WTC11 (cell line): Measurements from ENCODE around the gene TMEM256. TPM values are rescaled to one million over a fixed set of nuclear protein-coding genes. Genes with fewer than 3 reads are reported as not detected.

Experiments used
- ATF1 ChIP-seq: sonication (generic); formaldehyde crosslinking; IDR thresholded peaks from 2 replicates; pipeline ENCODE4 v1.8.1; 2023; ENCODE audit warnings: mild to moderate bottlenecking, moderate library complexity, missing genetic modification reagents
- CREM ChIP-seq: sonication (generic); formaldehyde crosslinking; IDR thresholded peaks from 2 replicates; pipeline ENCODE4 v1.8.1; 2022; ENCODE audit warnings: mild to moderate bottlenecking, missing genetic modification reagents, moderate library complexity
- ELF4 ChIP-seq: sonication (generic); formaldehyde crosslinking; IDR thresholded peaks from 2 replicates; pipeline ENCODE4 v1.8.1; 2022; ENCODE audit warnings: low read depth, mild to moderate bottlenecking, moderate library complexity, missing genetic modification reagents
- FOXJ3 ChIP-seq: sonication (generic); formaldehyde crosslinking; IDR thresholded peaks from 2 replicates; pipeline ENCODE4 v1.9.0; 2021; ENCODE audit warnings: missing genetic modification reagents, mild to moderate bottlenecking, borderline replicate concordance
- FOXP1 ChIP-seq: sonication (generic); formaldehyde crosslinking; IDR thresholded peaks from 2 replicates; pipeline ENCODE4 v1.8.0; 2022; ENCODE audit warnings: missing genetic modification reagents, mild to moderate bottlenecking, moderate library complexity, borderline replicate concordance
- JUN ChIP-seq: sonication (generic); formaldehyde crosslinking; IDR thresholded peaks from 2 replicates; pipeline ENCODE4 v1.8.0; 2023; ENCODE audit warnings: mild to moderate bottlenecking, missing genetic modification reagents
- NFE2L1 ChIP-seq: sonication (generic); formaldehyde crosslinking; IDR thresholded peaks from 2 replicates; pipeline ENCODE4 v1.8.1; 2023; ENCODE audit warnings: missing genetic modification reagents
- OVOL2 ChIP-seq: fragments of 250-450 bp; sonication (Bioruptor Pico); IDR thresholded peaks from 2 replicates; pipeline ENCODE4 v1.9.0; 2021; ENCODE audit warnings: mild to moderate bottlenecking, borderline replicate concordance
- PRRX2 ChIP-seq: fragments of 250-450 bp; sonication (Bioruptor Pico); IDR thresholded peaks from 2 replicates; pipeline ENCODE4 v1.8.0; 2021; ENCODE audit warnings: mild to moderate bottlenecking
- SMAD3 ChIP-seq: sonication (generic); formaldehyde crosslinking; IDR thresholded peaks from 2 replicates; pipeline ENCODE4 v1.8.0; 2022; ENCODE audit warnings: missing genetic modification reagents, mild to moderate bottlenecking, borderline replicate concordance
- SP1 ChIP-seq: sonication (generic); formaldehyde crosslinking; conservative IDR thresholded peaks from 2 replicates; pipeline ENCODE4 v1.8.1; 2022; ENCODE audit warnings: missing genetic modification reagents
- TCF7 ChIP-seq: sonication (generic); formaldehyde crosslinking; IDR thresholded peaks from 2 replicates; pipeline ENCODE4 v1.8.0; 2022; ENCODE audit warnings: mild to moderate bottlenecking, low read depth, missing genetic modification reagents, moderate library complexity
- TEAD1 ChIP-seq: sonication (generic); formaldehyde crosslinking; IDR thresholded peaks from 2 replicates; pipeline ENCODE4 v1.8.0; 2022; ENCODE audit warnings: mild to moderate bottlenecking, missing genetic modification reagents
- ZNF219 ChIP-seq: sonication (generic); formaldehyde crosslinking; IDR thresholded peaks from 2 replicates; pipeline ENCODE4 v1.8.0; 2023; ENCODE audit warnings: missing genetic modification reagents, mild to moderate bottlenecking, borderline replicate concordance
- ZNF263 ChIP-seq: sonication (generic); formaldehyde crosslinking; IDR thresholded peaks from 2 replicates; pipeline ENCODE4 v1.8.1; 2022; ENCODE audit warnings: low read depth, mild to moderate bottlenecking, moderate library complexity, missing genetic modification reagents
- total RNA-seq: library from RNA; stranded (reverse); gene quantifications from 3 replicates; pipeline ENCODE4 v1.2.3, GENCODE V29; 2021
- TF ChIP-seq, protein P1 (sequence below): sonication (generic); formaldehyde crosslinking; IDR thresholded peaks from 2 replicates; pipeline ENCODE4 v1.8.0; 2023; ENCODE audit warnings: missing genetic modification reagents, mild to moderate bottlenecking, borderline replicate concordance
- TF ChIP-seq, protein P2 (sequence below): sonication (generic); formaldehyde crosslinking; conservative IDR thresholded peaks from 2 replicates; pipeline ENCODE4 v1.8.1; 2023; ENCODE audit warnings: mild to moderate bottlenecking, low read depth, missing genetic modification reagents, moderate library complexity
- TF ChIP-seq, protein P3 (sequence below): sonication (generic); formaldehyde crosslinking; IDR thresholded peaks from 2 replicates; pipeline ENCODE4 v1.8.0; 2023; ENCODE audit warnings: missing genetic modification reagents
- TF ChIP-seq, protein P4 (sequence below): sonication (generic); formaldehyde crosslinking; IDR thresholded peaks from 2 replicates; pipeline ENCODE4 v1.8.1; 2023; ENCODE audit warnings: mild to moderate bottlenecking, missing genetic modification reagents, borderline replicate concordance
- TF ChIP-seq, protein P5 (sequence below): sonication (generic); formaldehyde crosslinking; IDR thresholded peaks from 2 replicates; pipeline ENCODE4 v1.8.0; 2022; ENCODE audit warnings: mild to moderate bottlenecking, missing genetic modification reagents
- TF ChIP-seq, protein P6 (sequence below): fragments of 250-450 bp; sonication (Bioruptor Pico); IDR thresholded peaks from 2 replicates; pipeline ENCODE4 v1.9.0; 2021; ENCODE audit warnings: mild to moderate bottlenecking
- TF ChIP-seq, protein P7 (sequence below): sonication (generic); formaldehyde crosslinking; IDR thresholded peaks from 2 replicates; pipeline ENCODE4 v1.8.1; 2022; ENCODE audit warnings: low read depth, missing genetic modification reagents, borderline replicate concordance

The TMEM256 gene
- total RNA-seq, 1 experiment from 2014 or later, result 132 TPM

DNA sequence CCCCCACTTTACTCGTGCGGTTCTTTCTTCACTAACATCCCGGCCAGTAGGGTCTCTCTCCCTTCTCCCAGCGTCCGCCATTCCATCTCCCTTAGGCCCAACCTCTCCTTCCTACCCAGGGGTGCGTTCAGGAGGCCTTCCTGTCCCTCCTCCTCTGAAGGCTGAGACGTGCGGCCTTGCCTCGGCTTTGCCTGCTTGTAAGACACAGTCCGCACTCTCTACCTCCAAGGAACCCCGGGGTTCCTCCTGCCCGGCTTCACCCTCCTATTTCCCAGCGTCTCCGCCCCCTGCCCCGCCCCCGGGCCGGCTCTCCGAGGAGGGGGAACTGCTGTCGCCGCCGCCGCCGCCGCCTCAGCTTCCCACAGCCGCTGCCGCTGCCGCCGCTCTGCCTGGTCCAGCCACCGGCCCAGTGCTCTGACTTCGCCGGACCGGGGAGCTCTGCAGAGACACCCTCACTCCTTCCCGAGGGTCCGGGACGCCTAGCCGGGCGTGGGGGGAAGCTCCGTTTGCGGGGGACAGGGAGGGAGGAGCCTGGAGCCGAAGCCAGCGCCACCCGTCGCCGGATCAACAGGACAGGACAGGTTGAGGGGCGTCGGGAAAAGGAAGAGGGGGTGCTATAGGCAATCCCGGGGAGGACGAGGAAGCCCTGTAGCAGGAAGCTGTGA is 34.2 kb upstream of the TMEM256 start (continued):
- no peak for TF ChIP-seq CREM (CRISPR knock-in tag)
- TF ChIP-seq PRRX2 (CRISPR knock-in tag), result no peak
- TF ChIP-seq FOXJ3 (CRISPR knock-in tag), result no peak
- TF ChIP-seq SMAD3, result no peak
- TF ChIP-seq, protein P1, sequence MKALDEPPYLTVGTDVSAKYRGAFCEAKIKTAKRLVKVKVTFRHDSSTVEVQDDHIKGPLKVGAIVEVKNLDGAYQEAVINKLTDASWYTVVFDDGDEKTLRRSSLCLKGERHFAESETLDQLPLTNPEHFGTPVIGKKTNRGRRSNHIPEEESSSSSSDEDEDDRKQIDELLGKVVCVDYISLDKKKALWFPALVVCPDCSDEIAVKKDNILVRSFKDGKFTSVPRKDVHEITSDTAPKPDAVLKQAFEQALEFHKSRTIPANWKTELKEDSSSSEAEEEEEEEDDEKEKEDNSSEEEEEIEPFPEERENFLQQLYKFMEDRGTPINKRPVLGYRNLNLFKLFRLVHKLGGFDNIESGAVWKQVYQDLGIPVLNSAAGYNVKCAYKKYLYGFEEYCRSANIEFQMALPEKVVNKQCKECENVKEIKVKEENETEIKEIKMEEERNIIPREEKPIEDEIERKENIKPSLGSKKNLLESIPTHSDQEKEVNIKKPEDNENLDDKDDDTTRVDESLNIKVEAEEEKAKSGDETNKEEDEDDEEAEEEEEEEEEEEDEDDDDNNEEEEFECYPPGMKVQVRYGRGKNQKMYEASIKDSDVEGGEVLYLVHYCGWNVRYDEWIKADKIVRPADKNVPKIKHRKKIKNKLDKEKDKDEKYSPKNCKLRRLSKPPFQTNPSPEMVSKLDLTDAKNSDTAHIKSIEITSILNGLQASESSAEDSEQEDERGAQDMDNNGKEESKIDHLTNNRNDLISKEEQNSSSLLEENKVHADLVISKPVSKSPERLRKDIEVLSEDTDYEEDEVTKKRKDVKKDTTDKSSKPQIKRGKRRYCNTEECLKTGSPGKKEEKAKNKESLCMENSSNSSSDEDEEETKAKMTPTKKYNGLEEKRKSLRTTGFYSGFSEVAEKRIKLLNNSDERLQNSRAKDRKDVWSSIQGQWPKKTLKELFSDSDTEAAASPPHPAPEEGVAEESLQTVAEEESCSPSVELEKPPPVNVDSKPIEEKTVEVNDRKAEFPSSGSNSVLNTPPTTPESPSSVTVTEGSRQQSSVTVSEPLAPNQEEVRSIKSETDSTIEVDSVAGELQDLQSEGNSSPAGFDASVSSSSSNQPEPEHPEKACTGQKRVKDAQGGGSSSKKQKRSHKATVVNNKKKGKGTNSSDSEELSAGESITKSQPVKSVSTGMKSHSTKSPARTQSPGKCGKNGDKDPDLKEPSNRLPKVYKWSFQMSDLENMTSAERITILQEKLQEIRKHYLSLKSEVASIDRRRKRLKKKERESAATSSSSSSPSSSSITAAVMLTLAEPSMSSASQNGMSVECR (CRISPR knock-in tag), result 0 out of 2 replicates have a peak, but pooled peaks have one; percentile 21
- peak; percentile 66; the same call in 1 of the 2 replicates for TF ChIP-seq SP1
- TF ChIP-seq NFE2L1, result no peak
- TF ChIP-seq ATF1, result 0 out of 2 replicates have a peak, but pooled peaks have one; percentile 38
- TF ChIP-seq, protein P2, sequence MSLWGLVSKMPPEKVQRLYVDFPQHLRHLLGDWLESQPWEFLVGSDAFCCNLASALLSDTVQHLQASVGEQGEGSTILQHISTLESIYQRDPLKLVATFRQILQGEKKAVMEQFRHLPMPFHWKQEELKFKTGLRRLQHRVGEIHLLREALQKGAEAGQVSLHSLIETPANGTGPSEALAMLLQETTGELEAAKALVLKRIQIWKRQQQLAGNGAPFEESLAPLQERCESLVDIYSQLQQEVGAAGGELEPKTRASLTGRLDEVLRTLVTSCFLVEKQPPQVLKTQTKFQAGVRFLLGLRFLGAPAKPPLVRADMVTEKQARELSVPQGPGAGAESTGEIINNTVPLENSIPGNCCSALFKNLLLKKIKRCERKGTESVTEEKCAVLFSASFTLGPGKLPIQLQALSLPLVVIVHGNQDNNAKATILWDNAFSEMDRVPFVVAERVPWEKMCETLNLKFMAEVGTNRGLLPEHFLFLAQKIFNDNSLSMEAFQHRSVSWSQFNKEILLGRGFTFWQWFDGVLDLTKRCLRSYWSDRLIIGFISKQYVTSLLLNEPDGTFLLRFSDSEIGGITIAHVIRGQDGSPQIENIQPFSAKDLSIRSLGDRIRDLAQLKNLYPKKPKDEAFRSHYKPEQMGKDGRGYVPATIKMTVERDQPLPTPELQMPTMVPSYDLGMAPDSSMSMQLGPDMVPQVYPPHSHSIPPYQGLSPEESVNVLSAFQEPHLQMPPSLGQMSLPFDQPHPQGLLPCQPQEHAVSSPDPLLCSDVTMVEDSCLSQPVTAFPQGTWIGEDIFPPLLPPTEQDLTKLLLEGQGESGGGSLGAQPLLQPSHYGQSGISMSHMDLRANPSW (CRISPR knock-in tag), result no peak
- TF ChIP-seq, protein P3, sequence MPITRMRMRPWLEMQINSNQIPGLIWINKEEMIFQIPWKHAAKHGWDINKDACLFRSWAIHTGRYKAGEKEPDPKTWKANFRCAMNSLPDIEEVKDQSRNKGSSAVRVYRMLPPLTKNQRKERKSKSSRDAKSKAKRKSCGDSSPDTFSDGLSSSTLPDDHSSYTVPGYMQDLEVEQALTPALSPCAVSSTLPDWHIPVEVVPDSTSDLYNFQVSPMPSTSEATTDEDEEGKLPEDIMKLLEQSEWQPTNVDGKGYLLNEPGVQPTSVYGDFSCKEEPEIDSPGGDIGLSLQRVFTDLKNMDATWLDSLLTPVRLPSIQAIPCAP (CRISPR knock-in tag), result no peak
- no peak for TF ChIP-seq JUN (CRISPR knock-in tag)
- peak; percentile 65; the same call in 1 of the 2 replicates for TF ChIP-seq FOXP1 (CRISPR knock-in tag)
- TF ChIP-seq TEAD1, result no peak
- TF ChIP-seq, protein P4, sequence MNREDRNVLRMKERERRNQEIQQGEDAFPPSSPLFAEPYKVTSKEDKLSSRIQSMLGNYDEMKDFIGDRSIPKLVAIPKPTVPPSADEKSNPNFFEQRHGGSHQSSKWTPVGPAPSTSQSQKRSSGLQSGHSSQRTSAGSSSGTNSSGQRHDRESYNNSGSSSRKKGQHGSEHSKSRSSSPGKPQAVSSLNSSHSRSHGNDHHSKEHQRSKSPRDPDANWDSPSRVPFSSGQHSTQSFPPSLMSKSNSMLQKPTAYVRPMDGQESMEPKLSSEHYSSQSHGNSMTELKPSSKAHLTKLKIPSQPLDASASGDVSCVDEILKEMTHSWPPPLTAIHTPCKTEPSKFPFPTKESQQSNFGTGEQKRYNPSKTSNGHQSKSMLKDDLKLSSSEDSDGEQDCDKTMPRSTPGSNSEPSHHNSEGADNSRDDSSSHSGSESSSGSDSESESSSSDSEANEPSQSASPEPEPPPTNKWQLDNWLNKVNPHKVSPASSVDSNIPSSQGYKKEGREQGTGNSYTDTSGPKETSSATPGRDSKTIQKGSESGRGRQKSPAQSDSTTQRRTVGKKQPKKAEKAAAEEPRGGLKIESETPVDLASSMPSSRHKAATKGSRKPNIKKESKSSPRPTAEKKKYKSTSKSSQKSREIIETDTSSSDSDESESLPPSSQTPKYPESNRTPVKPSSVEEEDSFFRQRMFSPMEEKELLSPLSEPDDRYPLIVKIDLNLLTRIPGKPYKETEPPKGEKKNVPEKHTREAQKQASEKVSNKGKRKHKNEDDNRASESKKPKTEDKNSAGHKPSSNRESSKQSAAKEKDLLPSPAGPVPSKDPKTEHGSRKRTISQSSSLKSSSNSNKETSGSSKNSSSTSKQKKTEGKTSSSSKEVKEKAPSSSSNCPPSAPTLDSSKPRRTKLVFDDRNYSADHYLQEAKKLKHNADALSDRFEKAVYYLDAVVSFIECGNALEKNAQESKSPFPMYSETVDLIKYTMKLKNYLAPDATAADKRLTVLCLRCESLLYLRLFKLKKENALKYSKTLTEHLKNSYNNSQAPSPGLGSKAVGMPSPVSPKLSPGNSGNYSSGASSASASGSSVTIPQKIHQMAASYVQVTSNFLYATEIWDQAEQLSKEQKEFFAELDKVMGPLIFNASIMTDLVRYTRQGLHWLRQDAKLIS (CRISPR knock-in tag), result no peak
- TF ChIP-seq ELF4 (CRISPR knock-in tag), result no peak
- no peak for TF ChIP-seq OVOL2 (CRISPR knock-in tag)
- TF ChIP-seq, protein P5, sequence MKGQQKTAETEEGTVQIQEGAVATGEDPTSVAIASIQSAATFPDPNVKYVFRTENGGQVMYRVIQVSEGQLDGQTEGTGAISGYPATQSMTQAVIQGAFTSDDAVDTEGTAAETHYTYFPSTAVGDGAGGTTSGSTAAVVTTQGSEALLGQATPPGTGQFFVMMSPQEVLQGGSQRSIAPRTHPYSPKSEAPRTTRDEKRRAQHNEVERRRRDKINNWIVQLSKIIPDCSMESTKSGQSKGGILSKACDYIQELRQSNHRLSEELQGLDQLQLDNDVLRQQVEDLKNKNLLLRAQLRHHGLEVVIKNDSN (CRISPR knock-in tag), result no peak; the same call in 1 of the 2 replicates
- TF ChIP-seq, protein P6, sequence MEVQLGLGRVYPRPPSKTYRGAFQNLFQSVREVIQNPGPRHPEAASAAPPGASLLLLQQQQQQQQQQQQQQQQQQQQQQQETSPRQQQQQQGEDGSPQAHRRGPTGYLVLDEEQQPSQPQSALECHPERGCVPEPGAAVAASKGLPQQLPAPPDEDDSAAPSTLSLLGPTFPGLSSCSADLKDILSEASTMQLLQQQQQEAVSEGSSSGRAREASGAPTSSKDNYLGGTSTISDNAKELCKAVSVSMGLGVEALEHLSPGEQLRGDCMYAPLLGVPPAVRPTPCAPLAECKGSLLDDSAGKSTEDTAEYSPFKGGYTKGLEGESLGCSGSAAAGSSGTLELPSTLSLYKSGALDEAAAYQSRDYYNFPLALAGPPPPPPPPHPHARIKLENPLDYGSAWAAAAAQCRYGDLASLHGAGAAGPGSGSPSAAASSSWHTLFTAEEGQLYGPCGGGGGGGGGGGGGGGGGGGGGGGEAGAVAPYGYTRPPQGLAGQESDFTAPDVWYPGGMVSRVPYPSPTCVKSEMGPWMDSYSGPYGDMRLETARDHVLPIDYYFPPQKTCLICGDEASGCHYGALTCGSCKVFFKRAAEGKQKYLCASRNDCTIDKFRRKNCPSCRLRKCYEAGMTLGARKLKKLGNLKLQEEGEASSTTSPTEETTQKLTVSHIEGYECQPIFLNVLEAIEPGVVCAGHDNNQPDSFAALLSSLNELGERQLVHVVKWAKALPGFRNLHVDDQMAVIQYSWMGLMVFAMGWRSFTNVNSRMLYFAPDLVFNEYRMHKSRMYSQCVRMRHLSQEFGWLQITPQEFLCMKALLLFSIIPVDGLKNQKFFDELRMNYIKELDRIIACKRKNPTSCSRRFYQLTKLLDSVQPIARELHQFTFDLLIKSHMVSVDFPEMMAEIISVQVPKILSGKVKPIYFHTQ, result no peak
- TF ChIP-seq, protein P7, sequence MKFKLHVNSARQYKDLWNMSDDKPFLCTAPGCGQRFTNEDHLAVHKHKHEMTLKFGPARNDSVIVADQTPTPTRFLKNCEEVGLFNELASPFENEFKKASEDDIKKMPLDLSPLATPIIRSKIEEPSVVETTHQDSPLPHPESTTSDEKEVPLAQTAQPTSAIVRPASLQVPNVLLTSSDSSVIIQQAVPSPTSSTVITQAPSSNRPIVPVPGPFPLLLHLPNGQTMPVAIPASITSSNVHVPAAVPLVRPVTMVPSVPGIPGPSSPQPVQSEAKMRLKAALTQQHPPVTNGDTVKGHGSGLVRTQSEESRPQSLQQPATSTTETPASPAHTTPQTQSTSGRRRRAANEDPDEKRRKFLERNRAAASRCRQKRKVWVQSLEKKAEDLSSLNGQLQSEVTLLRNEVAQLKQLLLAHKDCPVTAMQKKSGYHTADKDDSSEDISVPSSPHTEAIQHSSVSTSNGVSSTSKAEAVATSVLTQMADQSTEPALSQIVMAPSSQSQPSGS (CRISPR knock-in tag), result no peak
- TF ChIP-seq TCF7 (CRISPR knock-in tag), result no peak
- no peak for TF ChIP-seq ZNF219 (CRISPR knock-in tag)
- TF ChIP-seq ZNF263, result no peak
